Measurements from ENCODE around the gene ABCA6.

The ABCA6 gene

DNA sequence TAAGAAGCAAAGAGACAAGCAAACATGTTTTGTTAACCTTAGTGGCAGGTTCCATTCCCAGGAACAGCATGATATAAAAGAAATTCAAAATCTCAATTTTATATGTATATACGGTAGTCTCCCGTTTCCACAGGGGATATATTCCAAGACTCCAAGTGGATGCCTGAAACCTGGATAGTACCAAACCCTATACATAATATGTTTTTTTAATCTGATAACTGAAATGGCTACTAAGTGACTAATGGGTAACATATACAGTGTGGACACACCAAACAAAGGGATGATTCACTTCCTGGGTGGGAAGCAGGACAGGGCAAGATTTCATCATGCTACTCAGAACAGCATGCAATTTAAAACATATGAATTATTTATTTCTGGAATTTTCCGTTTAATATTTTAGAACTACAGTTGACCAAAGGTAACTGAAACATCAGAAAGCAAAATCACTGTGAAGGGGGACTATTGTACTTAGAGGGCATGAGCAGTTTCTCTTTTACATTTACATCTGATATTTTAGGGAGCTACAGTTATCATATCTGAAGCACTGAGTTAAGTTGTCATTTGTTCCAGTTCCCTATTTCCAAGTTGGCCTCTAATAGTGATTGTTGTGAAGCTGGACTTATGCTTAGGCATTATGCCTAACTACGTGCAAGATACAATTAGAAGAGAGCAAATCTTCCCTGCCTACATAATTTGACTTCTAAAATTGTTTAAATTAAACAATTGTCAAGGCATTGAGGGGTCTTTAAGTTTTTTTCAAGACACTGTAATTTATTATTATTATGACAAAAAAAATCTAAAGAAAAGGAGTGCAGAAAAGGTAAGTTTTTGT is 34.1 kb upstream of the ABCA6 start:
- TF ChIP-seq EZH2phosphoT487 (IDR thresholded peaks at IDR 0.05; ENCODE audit: low read length) (no peak), EZH2 (optimal IDR thresholded peaks at IDR 0.05; ENCODE audit: low read depth, low read length) (no peak)
- TF ChIP-seq, protein P1, sequence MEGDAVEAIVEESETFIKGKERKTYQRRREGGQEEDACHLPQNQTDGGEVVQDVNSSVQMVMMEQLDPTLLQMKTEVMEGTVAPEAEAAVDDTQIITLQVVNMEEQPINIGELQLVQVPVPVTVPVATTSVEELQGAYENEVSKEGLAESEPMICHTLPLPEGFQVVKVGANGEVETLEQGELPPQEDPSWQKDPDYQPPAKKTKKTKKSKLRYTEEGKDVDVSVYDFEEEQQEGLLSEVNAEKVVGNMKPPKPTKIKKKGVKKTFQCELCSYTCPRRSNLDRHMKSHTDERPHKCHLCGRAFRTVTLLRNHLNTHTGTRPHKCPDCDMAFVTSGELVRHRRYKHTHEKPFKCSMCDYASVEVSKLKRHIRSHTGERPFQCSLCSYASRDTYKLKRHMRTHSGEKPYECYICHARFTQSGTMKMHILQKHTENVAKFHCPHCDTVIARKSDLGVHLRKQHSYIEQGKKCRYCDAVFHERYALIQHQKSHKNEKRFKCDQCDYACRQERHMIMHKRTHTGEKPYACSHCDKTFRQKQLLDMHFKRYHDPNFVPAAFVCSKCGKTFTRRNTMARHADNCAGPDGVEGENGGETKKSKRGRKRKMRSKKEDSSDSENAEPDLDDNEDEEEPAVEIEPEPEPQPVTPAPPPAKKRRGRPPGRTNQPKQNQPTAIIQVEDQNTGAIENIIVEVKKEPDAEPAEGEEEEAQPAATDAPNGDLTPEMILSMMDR (IDR thresholded peaks at IDR 0.05; ENCODE audit: low read length), result no peak
- Histone ChIP-seq H3K27ac (ENCODE audit: low read length) (no peak overlapping the region), H3K79me2 (ENCODE audit: low read length) (no peaks in the 10 kb centered on the region), H3K9me2 (replicated peaks; ENCODE audit: insufficient read depth, low read length) (no peaks in the 10 kb centered on the region), H3K36me3 (replicated peaks; ENCODE audit: insufficient read depth, low read length) (no peaks in the 10 kb centered on the region), H3K9ac (ENCODE audit: low read length) (no peak overlapping the region), H3K9me3 (replicated peaks; ENCODE audit: insufficient read depth, low read length) (no peaks in the 10 kb centered on the region), H3K4me1 (ENCODE audit: low read length) (no peaks in the 10 kb centered on the region), H2AFZ (ENCODE audit: low read length) (no peak overlapping the region), H3F3A (ENCODE audit: insufficient read depth, low read length) (no peaks in the 10 kb centered on the region), H3K4me2 (ENCODE audit: low read depth, low read length) (no peak overlapping the region), H3K4me3 (ENCODE audit: low read length) (no peak overlapping the region), H4K20me1 (ENCODE audit: insufficient read depth, low read length) (no peaks in the 10 kb centered on the region), H3K27me3 (replicated peaks; ENCODE audit: insufficient read depth, low read length) (no peaks in the 10 kb centered on the region)
- DNase-seq, result no peak

DNA sequence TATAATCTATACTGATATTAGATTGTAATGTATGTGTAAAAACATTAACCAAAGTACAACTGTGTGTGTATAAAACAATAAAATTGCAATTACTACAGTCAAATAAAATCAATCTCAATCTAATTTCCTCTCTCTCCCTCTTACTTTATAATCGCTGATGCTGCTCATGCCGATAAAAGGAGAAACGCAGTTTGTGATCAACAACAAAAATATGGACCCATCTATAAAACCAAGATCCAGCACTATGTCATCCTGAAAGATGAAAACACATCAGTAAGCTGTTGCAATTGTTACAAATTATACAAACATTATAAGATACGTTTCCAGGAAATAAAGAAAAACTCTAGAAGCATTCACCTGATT is 33.5 kb upstream of the ABCA6 start:
- H3K9ac ChIP-seq (ENCODE audit: low read length), result no peak overlapping the region

DNA sequence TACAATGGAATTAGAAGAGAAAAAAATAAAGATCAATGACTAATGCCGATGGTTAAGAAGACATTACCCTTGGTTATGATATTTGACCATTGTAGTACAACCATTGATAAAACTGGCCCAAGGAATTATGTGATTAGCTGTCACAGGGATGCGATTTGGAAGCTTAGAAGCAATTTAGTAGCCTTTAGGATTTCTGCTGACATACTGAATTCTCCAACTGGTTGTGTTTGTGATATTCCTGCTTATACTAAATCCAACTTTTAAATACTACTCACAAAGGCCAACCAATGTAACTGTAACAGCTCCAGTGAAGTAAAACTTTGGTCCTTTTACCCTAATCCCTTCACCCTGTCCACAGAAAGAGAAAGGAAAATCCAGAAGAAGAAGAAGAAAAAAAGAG is 31.4 kb upstream of the ABCA6 start:
- Histone ChIP-seq H3K27me3 (replicated peaks; ENCODE audit: insufficient read depth, low read length) (no peaks in the 10 kb centered on the region), H3K27ac (ENCODE audit: low read length) (no peak overlapping the region), H3K4me3 (ENCODE audit: low read length) (no peak overlapping the region), H2AFZ (ENCODE audit: low read length) (no peak overlapping the region), H3K9me2 (replicated peaks; ENCODE audit: insufficient read depth, low read length) (no peaks in the 10 kb centered on the region; the same call in 1 of the 2 replicates), H3K9ac (ENCODE audit: low read length) (no peak overlapping the region), H3K9me3 (replicated peaks; ENCODE audit: insufficient read depth, low read length) (no peaks in the 10 kb centered on the region), H3K4me1 (ENCODE audit: low read length) (no peaks in the 10 kb centered on the region), H3F3A (ENCODE audit: insufficient read depth, low read length) (no peaks in the 10 kb centered on the region), H3K79me2 (ENCODE audit: low read length) (no peaks in the 10 kb centered on the region), H3K4me2 (ENCODE audit: low read depth, low read length) (no peak overlapping the region), H4K20me1 (ENCODE audit: insufficient read depth, low read length) (no peaks in the 10 kb centered on the region), H3K36me3 (replicated peaks; ENCODE audit: insufficient read depth, low read length) (no peaks in the 10 kb centered on the region)
- TF ChIP-seq, protein P1 (IDR thresholded peaks at IDR 0.05; ENCODE audit: low read length), result no peak
- DNase-seq, result no peak

More for the DNA sequence above, 33.5 kb upstream of the ABCA6 start:
- Histone ChIP-seq H3K9me2 (replicated peaks; ENCODE audit: insufficient read depth, low read length) (no peaks in the 10 kb centered on the region), H3F3A (ENCODE audit: insufficient read depth, low read length) (no peaks in the 10 kb centered on the region), H3K4me1 (ENCODE audit: low read length) (no peaks in the 10 kb centered on the region), H3K27me3 (replicated peaks; ENCODE audit: insufficient read depth, low read length) (no peaks in the 10 kb centered on the region), H3K79me2 (ENCODE audit: low read length) (no peaks in the 10 kb centered on the region), H3K27ac (ENCODE audit: low read length) (no peak overlapping the region), H4K20me1 (ENCODE audit: insufficient read depth, low read length) (no peaks in the 10 kb centered on the region), H3K9me3 (replicated peaks; ENCODE audit: insufficient read depth, low read length) (no peaks in the 10 kb centered on the region), H3K36me3 (replicated peaks; ENCODE audit: insufficient read depth, low read length) (no peaks in the 10 kb centered on the region), H3K4me3 (ENCODE audit: low read length) (no peak overlapping the region), H2AFZ (ENCODE audit: low read length) (no peak overlapping the region), H3K4me2 (ENCODE audit: low read depth, low read length) (no peak overlapping the region)
- TF ChIP-seq, protein P1 (IDR thresholded peaks at IDR 0.05; ENCODE audit: low read length), result no peak
- TF ChIP-seq EZH2phosphoT487 (IDR thresholded peaks at IDR 0.05; ENCODE audit: low read length), result no peak
- TF ChIP-seq EZH2 (optimal IDR thresholded peaks at IDR 0.05; ENCODE audit: low read depth, low read length), result no peak
- DNase-seq, result no peak
